NCI-H1417 treated with DMSO at 0.1 percent for 48 hours (cell line): ENCODE measurements around the gene TAGLN3.

Experiments used
- DNase-seq: peaks from one replicate; lab custom pipeline; 2025; lab: John Stamatoyannopoulos, UW

TAGLN3 gene

GRCh38 chr3:112048911-112049310 lies 50.2 kb downstream of the TAGLN3 start:
- no peak for DNase-seq

- DNase-seq: no peak
Measured at GRCh38 chr3:112053229-112053628, 54.5 kb downstream of the TAGLN3 start.

- DNase-seq: no peak
Measured at GRCh38 chr3:112056451-112056929, 57.8 kb downstream of the TAGLN3 start.

GRCh38 chr3:112059497-112059896 lies 60.8 kb downstream of the TAGLN3 start:
- DNase-seq: no peak

- DNase-seq: no peak
Measured at GRCh38 chr3:112061152-112061551, 62.4 kb downstream of the TAGLN3 start.
